ENCODE results near the gene ZSWIM6.

GRCh38 chr5:61292062-61292657, 39.9 kb upstream of the ZSWIM6 start:
- TF ChIP-seq POLR2A (IDR thresholded peaks at IDR 0.05) (no peak), CTCF (IDR thresholded peaks at IDR 0.05) (no peak), EP300 (IDR thresholded peaks at IDR 0.05) (no peak)

Measured in stomach (tissue), 4 donors.